ENCODE data around the gene PLEKHA5.
"Not testable (repeated sequence)": the region's sequence is repeated elsewhere in the genome, so short reads cannot be mapped to it uniquely, and the experiment has no call there.

PLEKHA5 gene

GRCh38 chr12:19323805-19324204 lies 194.3 kb downstream of the PLEKHA5 start:
- DNase-seq (ENCODE audit: low read depth): no peak

GRCh38 chr12:19326102-19326501 lies 196.6 kb downstream of the PLEKHA5 start:
- DNase-seq (ENCODE audit: low read depth): no peak

- no peak for DNase-seq (ENCODE audit: low read depth)
Observed at GRCh38 chr12:19332196-19332595, 202.7 kb downstream of the PLEKHA5 start.

- no peak for DNase-seq (ENCODE audit: low read depth)
Observed at GRCh38 chr12:19338405-19338804, 208.9 kb downstream of the PLEKHA5 start.

- DNase-seq (ENCODE audit: low read depth): not testable (repeated sequence)
Observed at GRCh38 chr12:19350850-19351249, 221.3 kb downstream of the PLEKHA5 start.

GRCh38 chr12:19351346-19351745 lies 221.8 kb downstream of the PLEKHA5 start:
- DNase-seq (ENCODE audit: low read depth): no peak

GRCh38 chr12:19369691-19370148 lies 240.2 kb downstream of the PLEKHA5 start:
- DNase-seq (ENCODE audit: low read depth): peak; percentile 76

- no peak for DNase-seq (ENCODE audit: low read depth)
Observed at GRCh38 chr12:19373586-19373985, 244.1 kb downstream of the PLEKHA5 start.

GRCh38 chr12:19375888-19376287 lies 246.4 kb downstream of the PLEKHA5 start:
- DNase-seq (ENCODE audit: low read depth): no peak

- no peak for DNase-seq (ENCODE audit: low read depth)
Observed at GRCh38 chr12:19376691-19377090, 247.2 kb downstream of the PLEKHA5 start.

- DNase-seq (ENCODE audit: low read depth): peak; percentile 74
Observed at GRCh38 chr12:19382111-19382526, 252.6 kb downstream of the PLEKHA5 start.

- no peak for DNase-seq (ENCODE audit: low read depth)
Observed at GRCh38 chr12:19382563-19382962, 253.0 kb downstream of the PLEKHA5 start.

- no peak for DNase-seq (ENCODE audit: low read depth)
Observed at GRCh38 chr12:19387161-19387560, 257.6 kb downstream of the PLEKHA5 start.

GRCh38 chr12:19388131-19388549 lies 258.6 kb downstream of the PLEKHA5 start:
- DNase-seq (ENCODE audit: low read depth): peak; percentile 47

GRCh38 chr12:19390051-19390598 lies 260.6 kb downstream of the PLEKHA5 start:
- DNase-seq (ENCODE audit: low read depth): peak; percentile 8

- not testable (repeated sequence) for DNase-seq (ENCODE audit: low read depth)
Observed at GRCh38 chr12:19392644-19393043, 263.1 kb downstream of the PLEKHA5 start.

GRCh38 chr12:19394385-19394784 lies 264.9 kb downstream of the PLEKHA5 start:
- no peak for DNase-seq (ENCODE audit: low read depth)

GRCh38 chr12:19397534-19397933 lies 268.0 kb downstream of the PLEKHA5 start:
- DNase-seq (ENCODE audit: low read depth): no peak

GRCh38 chr12:19398376-19399363 lies 269.1 kb downstream of the PLEKHA5 start:
- peak; percentile 15 for DNase-seq (ENCODE audit: low read depth)

GRCh38 chr12:19400649-19401285 lies 271.2 kb downstream of the PLEKHA5 start:
- DNase-seq (ENCODE audit: low read depth): not testable (repeated sequence)

- DNase-seq (ENCODE audit: low read depth): no peak
Observed at GRCh38 chr12:19402211-19402610, 272.7 kb downstream of the PLEKHA5 start.

GRCh38 chr12:19402743-19403431 lies 273.4 kb downstream of the PLEKHA5 start:
- DNase-seq (ENCODE audit: low read depth): peak; percentile 30

All from fibroblast of gingiva (primary cell).